HS-27A (cell line): ENCODE results near the gene APH1B.
"Not testable (repeated sequence)": the region's sequence is repeated elsewhere in the genome, so short reads cannot be mapped to it uniquely, and the experiment has no call there.

Experiments
- DNase-seq: peaks from one replicate; pipeline ENCODE4 v3.0.0-alpha.2; 2012; ENCODE audit warnings: low read depth, missing footprints

The APH1B gene

DNA sequence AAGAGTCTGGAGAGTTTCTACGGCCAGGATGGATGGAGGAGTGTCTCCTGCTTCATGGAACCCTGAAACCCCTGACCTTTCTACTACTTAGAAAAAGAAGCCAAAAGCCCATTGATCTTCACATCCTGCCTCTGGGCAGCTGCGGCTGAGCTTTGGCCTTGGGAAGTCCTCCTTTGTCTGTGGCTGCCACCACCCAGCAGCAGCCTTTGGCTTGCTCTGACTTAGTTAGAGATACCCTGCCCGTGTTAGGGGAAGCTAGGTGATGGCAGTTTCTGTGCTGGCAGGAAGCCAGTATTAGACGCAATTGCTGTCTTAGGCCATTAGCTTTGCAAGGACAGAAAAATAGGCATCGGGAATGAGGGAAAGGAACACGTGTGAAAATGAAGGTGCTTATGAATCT, 18.8 kb downstream of the APH1B start:
- no peak for DNase-seq

DNA sequence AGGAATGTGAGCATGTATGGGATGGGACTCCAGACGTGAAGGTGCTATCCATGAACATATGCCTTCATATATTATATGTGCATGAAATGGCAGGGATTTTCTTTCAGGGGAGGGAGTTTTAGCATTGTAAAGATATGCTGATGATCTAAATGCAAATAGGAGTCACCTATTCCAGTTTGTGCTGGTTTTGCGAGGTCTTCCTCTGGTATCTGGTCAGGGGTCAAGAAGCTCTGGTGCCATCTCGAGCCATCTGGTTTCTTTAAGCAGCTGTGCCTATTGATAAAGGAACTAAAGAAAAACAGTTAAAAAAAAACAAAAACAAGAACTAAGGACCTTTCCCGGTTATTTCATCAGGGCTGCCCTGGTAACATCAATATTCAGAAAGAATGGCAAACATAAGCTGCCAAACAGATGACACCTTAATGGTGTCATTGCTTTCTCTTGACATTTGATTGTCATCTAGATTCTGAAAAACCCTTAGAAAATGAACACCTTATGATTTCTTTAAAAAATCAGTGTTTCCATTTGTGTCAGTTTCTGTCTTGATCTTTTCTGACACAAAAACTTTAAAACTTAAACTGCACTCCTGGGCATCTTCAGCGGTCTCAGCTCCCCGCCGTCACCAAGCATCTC, 22.7 kb downstream of the APH1B start:
- no peak for DNase-seq

DNA sequence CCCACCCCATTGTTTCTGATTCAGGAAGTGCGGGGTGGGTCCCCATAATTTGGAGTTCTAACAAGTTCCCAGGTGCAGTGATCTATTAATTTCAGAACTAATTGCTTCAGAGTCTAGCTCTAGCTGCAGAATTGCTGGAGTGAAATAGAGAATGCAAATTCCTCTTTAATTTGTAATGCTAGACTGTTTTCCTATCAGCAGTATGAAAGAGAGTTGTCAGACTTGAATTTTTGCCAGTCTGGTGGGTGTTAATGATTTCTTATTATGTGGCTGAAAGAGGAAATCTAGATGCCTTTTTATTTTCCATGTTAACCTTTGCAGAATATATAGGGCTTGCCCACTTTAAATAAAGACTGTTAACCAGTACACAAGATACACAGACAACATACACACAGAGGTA, 23.7 kb downstream of the APH1B start:
- no peak for DNase-seq

DNA sequence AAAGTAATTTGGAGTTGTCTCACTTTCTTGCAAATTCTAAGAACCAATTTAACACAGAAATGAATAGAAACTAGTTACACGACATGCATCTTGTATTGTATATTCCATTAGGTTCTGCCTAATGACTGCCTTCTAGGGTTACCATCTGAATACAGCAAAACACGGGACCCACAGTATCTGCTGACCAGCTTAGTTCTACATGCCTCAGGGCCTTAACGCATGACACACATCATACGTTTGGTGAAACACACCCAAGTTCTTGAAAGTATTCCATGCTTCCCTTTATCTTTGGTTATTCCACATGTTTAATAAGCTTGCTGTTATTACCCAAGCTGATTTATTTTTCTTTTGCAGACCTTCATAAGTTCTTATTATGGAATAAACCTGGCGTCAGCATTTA, 27.9 kb downstream of the APH1B start:
- DNase-seq = no peak

DNA sequence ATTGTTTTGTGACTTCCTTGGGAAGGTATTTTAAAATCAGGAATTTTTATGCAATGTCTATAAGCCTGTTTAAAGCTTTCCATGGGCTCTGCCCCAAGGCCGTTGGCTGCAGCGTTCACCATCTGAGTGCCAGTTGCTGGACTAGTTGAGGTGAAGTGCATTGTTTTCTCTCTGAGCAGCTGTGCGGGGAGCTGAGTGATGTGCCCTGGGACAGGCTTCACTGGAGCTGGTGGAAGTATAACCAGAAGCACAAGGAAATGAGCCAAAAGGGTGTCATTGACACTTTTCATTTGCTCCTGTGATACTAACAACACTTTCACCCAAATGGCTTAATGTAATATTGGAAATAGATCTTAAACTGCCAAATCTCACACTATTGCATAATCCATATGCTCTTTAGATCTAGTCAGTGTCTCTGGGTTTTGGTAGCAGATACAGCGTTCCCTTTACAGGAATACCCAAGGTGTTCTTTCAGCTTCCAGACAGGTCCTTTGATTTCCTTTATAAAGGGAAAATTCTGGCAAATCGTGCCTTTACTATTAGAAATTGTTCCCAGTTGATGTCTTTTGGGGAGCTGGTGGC, 29.2 kb downstream of the APH1B start:
- no peak for DNase-seq

DNA sequence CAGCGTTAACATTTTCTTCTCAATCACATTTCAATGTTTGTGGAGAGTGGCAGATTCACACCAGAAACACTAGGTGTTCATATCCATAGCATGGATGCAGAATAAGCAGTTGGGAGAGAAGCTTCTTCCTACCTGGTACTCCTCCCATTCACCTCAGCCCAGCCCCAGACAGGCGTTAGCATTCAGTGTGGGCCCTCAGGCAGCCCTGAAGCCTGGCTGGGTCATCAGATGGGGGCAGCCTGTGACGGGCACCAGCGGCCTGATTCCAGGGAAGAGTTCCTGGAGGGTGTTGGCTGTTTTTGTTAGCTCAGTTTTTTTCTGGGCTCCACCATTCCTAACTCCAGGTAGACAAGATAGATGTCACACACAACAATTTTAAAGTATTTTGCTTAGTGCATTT, 31.1 kb downstream of the APH1B start:
- DNase-seq = no peak

DNA sequence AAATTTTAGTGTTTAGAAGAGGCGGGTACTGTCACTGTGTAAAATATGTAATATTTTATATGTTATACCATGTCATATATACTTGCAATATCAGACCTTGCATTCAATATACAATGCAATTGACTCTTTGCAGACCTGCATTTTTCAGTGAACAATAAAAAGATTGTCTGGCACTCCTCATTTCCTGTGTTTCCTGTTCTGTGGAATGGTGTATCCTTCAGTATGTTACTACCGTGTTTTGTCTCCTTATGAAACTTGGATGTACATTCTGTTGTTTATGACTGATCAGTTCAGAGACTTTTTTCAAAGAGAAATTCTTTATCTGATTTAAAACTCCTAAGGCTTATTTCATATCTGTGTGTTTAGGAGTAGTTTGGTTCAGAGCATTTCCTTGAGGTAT, 31.5 kb downstream of the APH1B start:
- DNase-seq = no peak

DNA sequence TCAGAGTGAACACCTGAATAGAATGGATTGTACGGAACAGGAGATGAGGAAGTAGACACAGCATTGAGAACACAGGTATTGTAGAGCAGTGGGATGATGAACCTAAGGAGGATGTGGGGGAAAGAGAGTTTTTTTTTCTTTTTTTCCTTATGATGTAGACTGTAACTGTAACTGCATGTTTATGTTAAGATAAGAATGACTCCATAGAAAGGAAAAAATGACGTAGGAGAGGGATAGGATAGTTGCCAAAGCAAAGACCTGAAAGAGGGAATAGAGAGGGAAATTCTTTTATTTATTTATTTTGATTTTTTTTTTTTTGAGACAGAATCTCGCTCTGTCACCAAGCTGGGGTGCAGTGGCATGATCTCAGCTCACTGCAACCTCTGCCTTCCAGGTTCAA, 33.2 kb downstream of the APH1B start:
- DNase-seq = no peak

DNA sequence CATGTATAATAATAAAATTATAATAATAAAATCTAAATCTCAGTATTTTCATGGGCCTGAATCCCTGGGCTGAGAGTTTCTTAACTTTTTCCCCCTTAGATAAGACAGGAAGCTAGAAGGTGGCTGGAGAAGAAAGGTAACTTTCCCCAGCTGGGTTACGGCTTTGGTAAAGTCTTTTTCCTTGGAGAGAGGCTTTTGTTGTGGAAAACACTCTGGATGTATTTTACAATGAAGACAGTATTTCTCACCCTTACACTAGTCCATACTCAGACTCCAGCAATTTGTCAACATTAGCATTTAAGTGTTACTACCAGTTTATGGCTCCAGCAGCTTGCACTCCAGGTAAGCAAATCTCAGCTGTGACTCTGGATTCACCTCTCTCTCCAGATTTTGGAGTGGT, 34.9 kb downstream of the APH1B start:
- DNase-seq = no peak

DNA sequence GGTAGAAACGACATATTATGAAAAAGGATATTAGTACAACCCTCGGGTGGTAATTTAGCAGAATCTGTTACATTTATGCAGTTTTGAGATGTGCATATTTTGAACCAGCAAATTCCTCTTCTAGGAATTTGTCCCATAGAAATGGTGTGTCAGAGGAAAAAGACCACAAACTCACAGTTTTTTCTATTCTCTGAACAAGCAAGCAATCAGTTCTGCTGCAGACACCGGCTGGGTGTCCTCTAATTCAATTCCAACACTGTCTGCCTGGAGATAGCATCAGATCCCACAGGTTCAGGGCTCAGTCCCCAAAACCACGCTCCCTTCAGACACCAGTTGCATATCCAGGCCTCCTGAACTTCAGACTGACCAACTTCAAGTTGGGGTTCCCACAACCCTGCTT, 36.4 kb downstream of the APH1B start:
- DNase-seq = no peak

DNA sequence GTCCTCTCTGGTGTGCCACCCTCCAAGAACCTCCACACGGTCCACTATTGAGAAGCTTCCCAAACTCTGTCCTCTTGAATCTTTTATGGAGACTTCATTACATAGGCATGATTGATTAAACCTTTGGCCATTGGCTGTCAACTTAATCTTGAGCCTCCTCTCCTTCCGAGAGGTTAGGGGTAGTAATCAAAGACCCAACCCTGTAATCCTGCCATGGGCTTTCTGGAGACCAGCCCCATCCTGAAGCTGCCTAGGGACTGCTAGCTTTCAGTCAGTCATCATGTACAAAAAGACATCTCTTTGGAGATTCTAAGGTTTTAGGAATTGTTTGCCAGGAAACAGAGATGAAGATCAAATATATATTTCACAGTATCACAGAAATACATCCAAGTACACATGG, 37.0 kb downstream of the APH1B start:
- DNase-seq = no peak

DNA sequence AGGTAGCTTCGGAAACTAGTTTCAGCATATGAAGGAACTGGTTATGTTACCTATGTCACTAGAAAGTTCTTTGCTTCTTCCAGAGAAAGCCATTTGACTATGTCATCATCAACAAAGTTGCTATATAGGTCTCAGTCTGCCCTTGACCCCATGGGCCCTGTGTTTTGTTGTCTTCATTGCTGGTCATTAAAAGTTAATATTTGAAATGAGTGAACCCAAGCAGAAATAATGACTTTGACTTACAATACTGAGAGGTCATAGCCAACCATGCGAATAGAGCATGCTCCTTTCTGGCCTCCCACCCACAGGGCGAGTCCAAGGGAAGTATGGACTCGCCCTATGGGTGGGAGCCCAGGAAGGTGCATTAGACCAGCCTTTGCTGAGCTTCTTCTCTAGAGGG, 40.9 kb downstream of the APH1B start:
- DNase-seq = no peak

DNA sequence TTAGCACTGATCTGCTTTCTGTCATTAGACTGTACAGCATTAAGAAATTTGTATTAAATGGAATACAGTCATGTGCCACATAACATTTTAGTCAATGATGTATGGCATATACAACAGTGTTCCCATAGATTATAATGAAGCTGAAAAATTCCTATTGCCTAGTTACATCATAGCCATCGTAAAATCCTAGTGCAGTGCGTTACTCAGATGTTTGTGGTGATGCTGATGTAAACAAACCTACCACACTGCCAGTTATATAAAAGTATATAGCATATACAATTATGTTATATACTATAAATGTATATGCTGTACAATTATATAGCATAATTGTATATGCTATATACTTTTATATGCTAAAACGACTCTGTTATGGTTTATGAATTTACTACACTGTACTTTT, 41.7 kb downstream of the APH1B start:
- DNase-seq = no peak

DNA sequence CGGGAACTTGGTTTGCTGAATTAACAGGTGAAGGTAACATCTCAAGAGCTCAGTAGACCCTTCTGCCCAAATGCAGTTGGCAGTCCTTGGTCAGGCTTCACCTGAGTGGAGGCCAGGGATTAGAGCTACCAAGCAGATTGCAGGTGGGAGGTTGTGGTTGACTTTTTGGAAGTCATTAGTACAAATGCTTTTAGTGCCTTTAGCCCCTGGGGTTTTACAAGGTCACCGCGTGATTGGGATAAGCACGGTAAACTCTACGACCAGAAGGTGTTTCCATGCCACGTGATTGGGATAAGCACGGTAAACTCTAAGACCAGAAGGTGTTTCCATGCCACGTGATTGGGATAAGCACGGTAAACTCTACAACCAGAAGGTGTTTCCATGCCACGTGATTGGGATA, 43.0 kb downstream of the APH1B start:
- DNase-seq = not testable (repeated sequence)

DNA sequence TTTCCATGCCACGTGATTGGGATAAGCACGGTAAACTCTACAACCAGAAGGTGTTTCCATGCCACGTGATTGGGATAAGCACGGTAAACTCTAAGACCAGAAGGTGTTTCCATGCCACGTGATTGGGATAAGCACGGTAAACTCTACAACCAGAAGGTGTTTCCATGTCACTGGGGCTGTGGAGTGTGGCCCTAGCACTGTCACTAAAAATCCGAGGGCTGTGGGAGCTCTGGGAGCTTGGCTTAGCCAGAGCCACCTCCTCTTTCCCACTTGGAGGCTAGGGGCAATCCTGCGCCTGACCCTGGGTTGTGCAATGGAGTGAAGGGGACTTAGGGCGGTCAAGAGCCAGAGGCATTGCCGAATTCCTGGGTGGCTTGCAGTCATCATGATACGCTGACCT, 43.6 kb downstream of the APH1B start:
- DNase-seq = not testable (repeated sequence)

DNA sequence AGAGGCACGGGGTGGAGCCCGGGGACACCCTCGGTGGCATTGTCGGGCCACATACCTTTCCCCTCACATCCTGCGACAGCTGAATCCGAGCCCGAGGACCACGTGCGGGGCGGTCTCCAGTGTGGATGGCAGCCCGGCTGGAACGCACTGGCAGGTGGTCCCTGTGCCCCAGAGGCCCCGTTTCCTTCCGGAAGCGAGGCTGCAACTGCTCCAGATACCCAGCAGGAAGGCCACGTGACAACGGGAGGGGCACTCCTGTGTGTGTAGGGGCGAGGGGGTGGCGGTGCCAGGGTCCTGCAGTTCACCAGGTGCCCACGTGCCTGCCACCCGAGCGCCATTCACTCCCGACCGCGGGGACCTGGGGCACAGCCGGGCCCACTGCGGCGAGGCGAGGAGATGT, 44.1 kb downstream of the APH1B start:
- no peak for DNase-seq

DNA sequence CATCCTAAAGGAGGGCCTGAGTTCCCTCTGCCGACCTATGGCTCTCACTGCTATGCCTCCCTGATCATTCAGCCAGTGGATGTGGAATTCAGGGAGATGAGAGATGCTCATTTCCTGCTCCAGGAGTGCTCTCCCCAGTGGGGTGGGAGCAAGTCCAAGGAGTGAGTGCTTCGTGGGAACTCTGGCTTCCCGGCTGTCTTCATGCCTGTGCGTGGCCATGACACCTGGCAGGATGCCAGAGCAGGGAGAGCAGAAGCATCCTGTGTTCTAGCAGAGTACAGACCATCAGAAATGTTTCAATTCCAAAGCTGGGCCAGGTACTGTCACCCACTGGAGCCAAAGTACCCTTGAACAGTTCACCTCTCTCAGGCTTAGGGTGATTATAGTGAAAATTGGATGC, 45.1 kb downstream of the APH1B start:
- no peak for DNase-seq

DNA sequence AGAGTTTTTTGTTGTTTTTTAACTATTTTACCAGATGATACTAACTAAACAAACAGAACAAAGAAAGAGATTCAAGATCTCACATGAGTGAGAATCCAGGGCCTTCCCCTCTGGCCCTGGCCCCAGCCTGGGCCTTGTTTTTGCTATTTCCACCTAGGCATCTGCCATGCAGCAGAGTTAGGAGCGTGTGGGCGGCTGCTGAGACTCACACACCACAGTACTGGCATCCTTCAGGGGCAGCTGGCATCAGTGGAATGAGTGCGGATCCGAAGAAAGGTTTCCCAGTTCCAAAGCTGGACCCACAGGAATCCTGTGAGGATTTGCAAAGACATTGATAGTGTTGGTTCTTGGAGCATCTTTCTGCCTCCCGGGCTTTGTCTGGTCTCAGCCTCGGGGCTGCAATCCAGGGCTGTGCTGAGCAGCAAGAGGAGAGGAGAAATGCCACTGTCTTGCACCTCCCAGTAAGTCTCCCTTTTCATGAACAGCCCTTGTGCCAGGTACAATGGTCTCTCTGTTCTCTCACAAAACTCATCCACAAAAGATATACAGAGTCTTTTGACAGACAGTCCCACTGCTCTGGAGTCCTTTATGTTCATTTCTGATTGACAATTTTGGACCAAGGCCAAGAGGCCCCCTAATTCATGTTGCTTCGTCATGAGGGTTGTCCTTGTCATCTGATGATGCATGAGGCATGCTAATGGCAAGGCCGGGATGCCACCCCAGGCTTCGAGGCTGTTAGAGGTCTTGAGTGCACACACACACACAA, 46.6 kb downstream of the APH1B start:
- DNase-seq = no peak

DNA sequence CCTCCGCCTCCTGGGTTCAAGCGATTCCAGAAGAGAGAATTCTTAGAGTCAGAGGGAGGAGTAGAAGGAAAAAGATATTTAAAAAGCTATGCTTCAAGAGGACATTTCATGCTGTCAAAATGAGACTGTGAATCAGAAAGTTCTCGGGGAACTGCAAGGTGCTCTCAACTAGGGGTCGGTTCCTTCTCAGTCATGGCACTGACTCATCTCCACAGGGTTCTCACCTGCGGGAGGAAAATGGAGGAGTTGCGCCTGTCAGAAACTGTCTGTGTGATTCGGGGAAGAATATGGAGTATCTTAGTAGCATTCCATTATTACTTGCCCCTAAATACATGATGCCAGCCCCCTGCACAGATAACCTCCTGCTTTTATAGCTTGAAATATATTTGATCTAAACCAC, 47.4 kb downstream of the APH1B start:
- DNase-seq = no peak

DNA sequence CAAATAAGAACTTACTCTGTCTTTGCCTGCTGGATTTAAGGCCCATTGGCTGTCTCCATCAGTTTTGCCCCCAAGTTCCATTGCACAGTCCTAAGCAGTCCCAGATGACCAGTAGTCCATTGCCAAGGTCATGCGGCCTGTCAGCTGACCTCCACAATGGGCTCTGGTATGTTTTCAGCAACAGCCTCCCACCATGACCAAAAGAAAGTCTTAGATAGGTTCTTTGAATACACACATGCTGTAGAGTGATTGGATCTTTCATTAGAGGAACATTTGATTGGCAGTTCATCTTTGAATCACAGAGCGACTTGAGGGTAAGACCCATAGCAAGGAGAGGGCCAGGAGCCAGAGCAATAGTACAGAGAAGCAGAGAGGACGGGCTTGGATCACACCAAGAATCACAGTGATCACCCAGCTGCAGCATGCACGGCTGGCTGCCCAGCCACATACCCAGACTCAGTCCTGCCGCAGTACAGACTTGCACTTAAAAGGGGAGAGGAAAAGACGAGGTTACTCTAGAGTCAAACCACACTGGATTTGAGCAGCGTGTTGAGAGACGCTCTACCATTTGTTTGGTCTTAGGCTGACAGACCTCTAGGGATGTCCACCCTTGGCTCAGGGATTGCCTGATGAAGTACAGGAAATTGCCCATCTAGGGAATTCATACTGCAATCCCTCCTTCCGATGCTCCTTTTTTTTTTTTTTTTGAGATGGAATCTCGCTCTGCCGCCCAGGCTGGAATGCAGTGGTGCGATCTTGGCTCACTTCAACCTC, 50.4 kb downstream of the APH1B start:
- no peak for DNase-seq

DNA sequence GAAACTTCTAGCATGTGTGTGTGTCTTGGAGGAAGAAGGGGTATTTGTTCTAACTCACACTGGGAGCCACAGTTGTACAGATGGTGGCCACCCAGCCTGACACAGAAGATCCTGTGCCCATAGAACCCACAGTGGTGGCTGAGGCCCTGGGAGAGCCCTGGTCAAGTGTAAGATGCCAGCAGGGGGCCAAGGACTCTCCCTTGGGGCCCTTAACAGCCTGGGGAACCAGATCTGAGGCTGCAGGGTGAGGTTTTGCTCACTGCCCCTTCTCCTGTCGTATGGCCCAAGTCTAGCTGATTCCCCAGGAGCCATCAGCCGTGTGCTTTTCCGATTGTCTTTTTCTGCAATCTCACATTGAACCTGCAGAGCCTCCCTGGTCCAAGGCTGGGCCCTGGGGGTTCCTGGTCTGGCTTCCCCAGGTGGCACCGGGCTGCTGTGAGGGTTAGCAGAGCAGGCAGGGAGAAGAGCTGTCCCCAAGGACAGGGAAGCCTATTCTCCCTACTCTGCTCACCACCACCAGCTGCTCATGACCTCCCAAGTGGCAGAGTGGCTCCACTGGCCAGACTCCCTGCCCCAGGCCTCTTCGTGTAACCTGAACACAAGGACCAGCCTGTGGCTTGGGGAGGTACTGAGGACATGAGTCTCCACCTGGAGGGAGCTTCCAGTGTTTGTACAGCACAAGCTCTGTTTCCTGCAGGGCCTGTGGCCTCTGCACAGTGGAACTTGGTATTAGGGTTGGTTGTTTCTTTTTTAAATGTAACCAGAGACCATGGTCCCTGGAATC, 52.4 kb downstream of the APH1B start:
- DNase-seq = no peak

DNA sequence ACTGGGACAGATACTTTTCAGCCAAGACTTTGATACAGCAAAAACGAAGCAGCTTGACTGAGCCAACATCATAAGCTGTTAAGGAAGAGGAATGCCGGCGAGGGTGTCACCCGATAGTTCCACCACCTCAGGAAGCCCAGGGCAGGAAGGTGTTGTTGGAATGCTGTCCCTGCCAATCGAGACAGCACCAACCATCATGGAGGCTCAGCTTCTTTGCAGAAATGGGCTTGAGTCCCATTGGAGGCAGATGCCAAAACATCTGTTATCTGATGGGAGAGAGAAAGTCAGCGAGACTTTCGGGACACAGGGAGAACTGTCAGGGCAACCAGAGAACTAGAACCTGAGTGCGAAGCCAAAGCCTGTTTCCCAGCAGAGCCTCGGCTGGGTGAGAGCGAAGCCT, 53.5 kb downstream of the APH1B start:
- no peak for DNase-seq
